ENCODE measurements around the gene SMTN. TPM values are rescaled to one million over a fixed set of nuclear protein-coding genes. Genes with fewer than 3 reads are reported as not detected.

Gene SMTN
- total and polyA plus RNA-seq, 4 donors = 10.1 to 47.3 (median 13.8) TPM

GRCh38 chr22:31142285-31142684 lies 61.2 kb downstream of the SMTN start:
- TF ChIP-seq NR2F2 (IDR thresholded peaks at IDR 0.05) (no peak), EGR1 (IDR thresholded peaks at IDR 0.05; ENCODE audit: low read depth in 2 of 2) (no peak), RAD21 (IDR thresholded peaks at IDR 0.05) (no peak), FOXA2 (IDR thresholded peaks at IDR 0.05) (no peak), ATF3 (IDR thresholded peaks at IDR 0.05) (no peak), HNF4G (IDR thresholded peaks at IDR 0.05) (no peak), ZBTB33 (IDR thresholded peaks at IDR 0.05) (no peak), RXRA (IDR thresholded peaks at IDR 0.05) (no peak), SP1 (IDR thresholded peaks at IDR 0.05) (no peak), REST (IDR thresholded peaks at IDR 0.05) (no peak), FOXA1 (IDR thresholded peaks at IDR 0.05) (no peak)
- H3K36me3 ChIP-seq (ENCODE audit: control insufficient read depth in 4 of 4, insufficient read depth in 3 of 4, low read depth in 1 of 4, low read length in 3 of 4) = no peaks in the 10 kb centered on the region
- no peak overlapping the region for H3K4me3 ChIP-seq (ENCODE audit: low read depth in 1 of 3, low read length in 3 of 3)
- no peaks in the 10 kb centered on the region for H3K4me1 ChIP-seq (ENCODE audit: control insufficient read depth in 4 of 4, insufficient read depth in 4 of 4, low read length in 3 of 4)
- peaks cover 0 to 3% (median 2%) of the 10 kb centered on the region in 4 donors for H3K9me3 ChIP-seq (ENCODE audit: control insufficient read depth in 4 of 4, low read length in 3 of 4)
- no peak for DNase-seq (ENCODE audit: low spot score)
- no peak overlapping the region for H3K27ac ChIP-seq (ENCODE audit: low read depth in 1 of 2, low read length in 2 of 2)
- H3K9ac ChIP-seq (ENCODE audit: low read depth in 1 of 2, low read length in 2 of 2) = no peak overlapping the region
- WGBS = 92% methylated on average over 4 of the region's 4 CpGs
- no peaks in the 10 kb centered on the region for H3K27me3 ChIP-seq (ENCODE audit: control insufficient read depth in 4 of 4, insufficient read depth in 4 of 4, low read length in 3 of 4)

- 75% methylated on average over 3 of the region's 3 CpGs for WGBS
- H3K27me3 ChIP-seq (ENCODE audit: control insufficient read depth in 4 of 4, insufficient read depth in 4 of 4, low read length in 3 of 4) = no peaks in the 10 kb centered on the region
- H3K27ac ChIP-seq (ENCODE audit: low read depth in 1 of 2, low read length in 2 of 2) = no peak overlapping the region
- H3K4me1 ChIP-seq (ENCODE audit: control insufficient read depth in 4 of 4, insufficient read depth in 4 of 4, low read length in 3 of 4) = no peaks in the 10 kb centered on the region
- no peak overlapping the region for H3K4me3 ChIP-seq (ENCODE audit: low read depth in 1 of 3, low read length in 3 of 3)
- H3K9me3 ChIP-seq (ENCODE audit: control insufficient read depth in 4 of 4, low read length in 3 of 4) = peaks cover 0 to 7% (median 2%) of the 10 kb centered on the region in 4 donors
- no peak overlapping the region for H3K9ac ChIP-seq (ENCODE audit: low read depth in 1 of 2, low read length in 2 of 2)
- TF ChIP-seq YY1 (IDR thresholded peaks at IDR 0.05) (no peak), RXRA (IDR thresholded peaks at IDR 0.05) (no peak), FOXA1 (IDR thresholded peaks at IDR 0.05) (no peak), FOXA2 (IDR thresholded peaks at IDR 0.05) (no peak), EGR1 (IDR thresholded peaks at IDR 0.05; ENCODE audit: low read depth in 2 of 2) (no peak), NR2F2 (IDR thresholded peaks at IDR 0.05) (no peak), TAF1 (conservative IDR thresholded peaks at IDR 0.05) (no peak), MAX (IDR thresholded peaks at IDR 0.05) (no peak), GABPA (IDR thresholded peaks at IDR 0.05 in 1 of 2, conservative IDR thresholded peaks at IDR 0.05 in 1 of 2) (no peak), ATF3 (IDR thresholded peaks at IDR 0.05) (no peak), RAD21 (IDR thresholded peaks at IDR 0.05) (no peak), SP1 (IDR thresholded peaks at IDR 0.05) (no peak), ZBTB33 (IDR thresholded peaks at IDR 0.05) (no peak), JUND (IDR thresholded peaks at IDR 0.05) (no peak)
- DNase-seq (ENCODE audit: low spot score) = no peak
- H3K36me3 ChIP-seq (ENCODE audit: control insufficient read depth in 4 of 4, insufficient read depth in 3 of 4, low read depth in 1 of 4, low read length in 3 of 4) = no peaks in the 10 kb centered on the region
Observed at GRCh38 chr22:31143038-31143437, 61.9 kb downstream of the SMTN start.

All from liver (tissue), 9 donors.